Subcutaneous abdominal adipose tissue (tissue), 5 donors: Measurements from ENCODE around the gene TULP4.
A peak's percentile ranks its signal among the peaks of the same experiment; 100 is the strongest.

ENCODE experiments used
- H3K27ac ChIP-seq: one replicate; pipeline ENCODE4 v1.7.0; 2013; ENCODE audit warnings: low read depth, mild to moderate bottlenecking, inconsistent platforms, low read length, moderate library complexity
- H3K27me3 ChIP-seq, 5 donors: one replicate each; pipeline ENCODE4 v1.7.0; 2013; ENCODE audit warnings: low read length in 5 of 5, inconsistent platforms in 1 of 5; ENCODE audit not compliant: control insufficient read depth in 5 of 5, insufficient read depth in 4 of 5
- H3K36me3 ChIP-seq, 5 donors: one replicate each; pipeline ENCODE4 v1.7.0; 2013; ENCODE audit warnings: low read length in 5 of 5; ENCODE audit not compliant: control insufficient read depth in 5 of 5, insufficient read depth in 5 of 5
- H3K4me1 ChIP-seq, 5 donors: one replicate each; pipeline ENCODE4 v1.7.0; 2013; ENCODE audit warnings: low read length in 5 of 5, mild to moderate bottlenecking in 3 of 5, moderate library complexity in 1 of 5; ENCODE audit not compliant: control insufficient read depth in 5 of 5, insufficient read depth in 5 of 5
- H3K4me3 ChIP-seq, 5 donors: one replicate each; pipeline ENCODE4 v1.7.0; 2013; ENCODE audit warnings: low read length in 5 of 5, low read depth in 1 of 5
- H3K9ac ChIP-seq, 5 donors: one replicate each; pipeline ENCODE4 v1.7.0; 2013; ENCODE audit warnings: low read length in 5 of 5, mild to moderate bottlenecking in 4 of 5, moderate library complexity in 3 of 5
- H3K9me3 ChIP-seq, 5 donors: one replicate each; pipeline ENCODE4 v1.7.0; 2013; ENCODE audit warnings: low read length in 5 of 5; ENCODE audit not compliant: control insufficient read depth in 5 of 5
- donor health status: healthy.
- donor health status: healthy.
- donor health status: healthy.
- donor health status: healthy.
- donor health status: healthy.

Gene TULP4

DNA sequence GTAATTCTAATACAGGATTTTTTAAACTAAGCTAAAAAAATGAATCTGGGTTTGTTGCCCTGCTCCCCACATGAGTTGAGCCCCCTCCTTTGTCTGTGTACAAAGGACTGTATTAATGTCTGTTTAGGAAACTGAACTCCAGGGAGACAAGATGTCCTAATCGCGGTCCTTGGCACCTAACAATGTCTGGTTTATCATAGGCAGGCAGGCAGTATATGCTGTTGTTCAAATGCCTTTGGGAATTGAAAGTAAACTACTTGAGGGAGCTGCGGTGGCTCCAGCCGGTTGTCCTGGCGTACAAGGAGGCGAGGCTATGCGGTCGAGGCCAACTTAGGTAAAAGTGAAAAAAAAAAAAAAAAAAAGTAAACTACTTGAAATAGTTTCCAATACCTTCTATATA lies 98.5 kb downstream of the TULP4 start:
- Histone ChIP-seq H3K9me3 (no peaks in the 10 kb centered on the region), H3K27ac (peak overlapping the region; percentile 64), H3K4me3 (no peak overlapping the region), H3K27me3 (no peaks in the 10 kb centered on the region), H3K36me3 (peaks cover 0 to 15% (median 5%) of the 10 kb centered on the region in 5 donors), H3K4me1 (peaks cover 2 to 61% (median 45%) of the 10 kb centered on the region in 5 donors), H3K9ac (no peak overlapping the region)

GRCh38 chr6:158411998-158412397 lies 99.7 kb downstream of the TULP4 start:
- Histone ChIP-seq H3K4me1 (peaks cover 2 to 53% (median 41%) of the 10 kb centered on the region in 5 donors), H3K27me3 (no peaks in the 10 kb centered on the region), H3K27ac (no peak overlapping the region), H3K36me3 (peaks cover 0 to 15% (median 10%) of the 10 kb centered on the region in 5 donors), H3K9me3 (no peaks in the 10 kb centered on the region), H3K4me3 (no peak overlapping the region), H3K9ac (no peak overlapping the region)

GRCh38 chr6:158413028-158413427 lies 100.8 kb downstream of the TULP4 start:
- H3K27ac ChIP-seq = no peak overlapping the region

GRCh38 chr6:158413814-158414565 lies 101.7 kb downstream of the TULP4 start:
- H3K27ac ChIP-seq = peak overlapping the region; percentile 38
- no peaks in the 10 kb centered on the region for H3K27me3 ChIP-seq
- H3K9me3 ChIP-seq = peaks cover 0 to under 1% (median 0%) of the 10 kb centered on the region in 5 donors
- peaks cover 0 to 38% (median 29%) of the 10 kb centered on the region in 5 donors for H3K4me1 ChIP-seq
- H3K36me3 ChIP-seq = peaks cover 0 to 15% (median 11%) of the 10 kb centered on the region in 5 donors
- H3K9ac ChIP-seq = no peak overlapping the region
- H3K4me3 ChIP-seq = no peak overlapping the region

More at GRCh38 chr6:158413028-158413427, 100.8 kb downstream of the TULP4 start:
- Histone ChIP-seq H3K27me3 (no peaks in the 10 kb centered on the region), H3K9me3 (no peaks in the 10 kb centered on the region), H3K4me3 (no peak overlapping the region), H3K9ac (no peak overlapping the region), H3K4me1 (peaks cover 1 to 47% (median 38%) of the 10 kb centered on the region in 5 donors), H3K36me3 (peaks cover 0 to 15% (median 11%) of the 10 kb centered on the region in 5 donors)

- peaks cover 0 to 29% (median 20%) of the 10 kb centered on the region in 5 donors for H3K4me1 ChIP-seq
- H3K27ac ChIP-seq = no peak overlapping the region
- H3K9me3 ChIP-seq = peaks cover 0 to 6% (median 2%) of the 10 kb centered on the region in 5 donors
- H3K36me3 ChIP-seq = peaks cover 5 to 15% (median 11%) of the 10 kb centered on the region in 5 donors
- H3K27me3 ChIP-seq = no peaks in the 10 kb centered on the region
- H3K9ac ChIP-seq = no peak overlapping the region
- H3K4me3 ChIP-seq = no peak overlapping the region
Measured at GRCh38 chr6:158414851-158415262, 102.6 kb downstream of the TULP4 start.

- Histone ChIP-seq H3K9ac (no peak overlapping the region), H3K4me1 (peaks cover 0 to 22% (median 12%) of the 10 kb centered on the region in 5 donors), H3K27me3 (no peaks in the 10 kb centered on the region), H3K36me3 (peaks cover 5 to 15% (median 11%) of the 10 kb centered on the region in 5 donors), H3K9me3 (peaks cover 0 to 6% (median 2%) of the 10 kb centered on the region in 5 donors), H3K27ac (no peak overlapping the region), H3K4me3 (no peak overlapping the region)
Measured at GRCh38 chr6:158415666-158416065, 103.4 kb downstream of the TULP4 start.

- H3K27ac ChIP-seq = no peak overlapping the region
Measured at GRCh38 chr6:158416883-158417759, 104.9 kb downstream of the TULP4 start.

DNA sequence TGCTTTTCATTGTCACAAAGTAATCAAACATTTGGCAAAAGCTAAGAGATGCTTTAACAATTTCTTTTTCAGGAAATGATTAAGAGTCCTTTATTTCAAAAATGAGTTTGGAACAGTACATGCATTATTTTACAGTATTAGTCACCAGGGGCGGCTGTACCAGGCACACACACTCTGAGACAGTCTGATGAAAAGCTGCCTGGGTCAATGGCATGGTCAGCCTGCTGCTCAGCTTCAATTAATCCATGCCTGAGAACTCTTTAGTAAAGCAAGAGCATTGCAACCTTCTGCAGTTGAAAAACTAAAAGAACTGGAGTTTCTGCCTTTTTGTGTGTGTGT lies 105.5 kb downstream of the TULP4 start:
- no peak overlapping the region for H3K27ac ChIP-seq
- H3K36me3 ChIP-seq = peaks cover 5 to 15% (median 11%) of the 10 kb centered on the region in 5 donors
- peaks cover 0 to 14% (median 5%) of the 10 kb centered on the region in 5 donors for H3K4me1 ChIP-seq
- peaks cover 0 to 6% (median 2%) of the 10 kb centered on the region in 5 donors for H3K9me3 ChIP-seq
- H3K9ac ChIP-seq = peak overlapping the region in 1 of 5 donors; percentile 26
- no peak overlapping the region for H3K4me3 ChIP-seq
- no peaks in the 10 kb centered on the region for H3K27me3 ChIP-seq

More at GRCh38 chr6:158416883-158417759, 104.9 kb downstream of the TULP4 start:
- peaks cover 0 to 14% (median 5%) of the 10 kb centered on the region in 5 donors for H3K4me1 ChIP-seq
- peaks cover 0 to 6% (median 2%) of the 10 kb centered on the region in 5 donors for H3K9me3 ChIP-seq
- no peak overlapping the region for H3K4me3 ChIP-seq
- H3K36me3 ChIP-seq = peaks cover 5 to 15% (median 11%) of the 10 kb centered on the region in 5 donors
- no peak overlapping the region for H3K9ac ChIP-seq
- no peaks in the 10 kb centered on the region for H3K27me3 ChIP-seq

- Histone ChIP-seq H3K36me3 (peaks cover 2 to 13% (median 8%) of the 10 kb centered on the region in 5 donors), H3K27ac (no peak overlapping the region), H3K9ac (no peak overlapping the region), H3K4me3 (no peak overlapping the region), H3K27me3 (no peaks in the 10 kb centered on the region), H3K9me3 (peaks cover 0 to 6% (median 2%) of the 10 kb centered on the region in 5 donors), H3K4me1 (peaks cover 0 to 14% (median 5%) of the 10 kb centered on the region in 5 donors)
Measured at GRCh38 chr6:158418501-158418900, 106.2 kb downstream of the TULP4 start.
